WERI-Rb-1 (cell line): ENCODE measurements around the gene MAN1A1.
"Not testable (repeated sequence)": the region's sequence is repeated elsewhere in the genome, so short reads cannot be mapped to it uniquely, and the experiment has no call there.

ENCODE experiments used
- DNase-seq: peaks from one replicate; pipeline ENCODE4 v3.0.0-alpha.2; 2020
- H3K27ac ChIP-seq: fragments of 250-450 bp; sonication (Bioruptor Pico); 2 replicates; pipeline ENCODE4 v1.5.1; 2020; ENCODE audit warnings: mild to moderate bottlenecking, moderate library complexity
- H3K27me3 ChIP-seq: fragments of 250-450 bp; sonication (Bioruptor Pico); 2 replicates; pipeline ENCODE4 v1.5.1; 2021; ENCODE audit warnings: mild to moderate bottlenecking, low read depth, moderate library complexity; ENCODE audit not compliant: insufficient read depth, severe bottlenecking
- H3K36me3 ChIP-seq: fragments of 250-450 bp; sonication (Bioruptor Pico); 2 replicates; pipeline ENCODE4 v1.5.1; 2020; ENCODE audit warnings: mild to moderate bottlenecking, moderate library complexity
- H3K4me3 ChIP-seq: 2 replicates; pipeline ENCODE4 v1.5.1; 2011; ENCODE audit warnings: low read depth, mild to moderate bottlenecking, control low read depth, low read length
- H3K9me3 ChIP-seq: fragments of 250-450 bp; sonication (Bioruptor Pico); 2 replicates; pipeline ENCODE4 v1.5.1; 2021; ENCODE audit warnings: mild to moderate bottlenecking, moderate library complexity; ENCODE audit not compliant: severe bottlenecking
- TF ChIP-seq, protein P1 (sequence below): IDR thresholded peaks from 2 replicates; pipeline ENCODE4 v1.5.1; 2011; ENCODE audit warnings: low read depth, mild to moderate bottlenecking, control low read depth, inconsistent platforms, low read length

Gene MAN1A1

DNA sequence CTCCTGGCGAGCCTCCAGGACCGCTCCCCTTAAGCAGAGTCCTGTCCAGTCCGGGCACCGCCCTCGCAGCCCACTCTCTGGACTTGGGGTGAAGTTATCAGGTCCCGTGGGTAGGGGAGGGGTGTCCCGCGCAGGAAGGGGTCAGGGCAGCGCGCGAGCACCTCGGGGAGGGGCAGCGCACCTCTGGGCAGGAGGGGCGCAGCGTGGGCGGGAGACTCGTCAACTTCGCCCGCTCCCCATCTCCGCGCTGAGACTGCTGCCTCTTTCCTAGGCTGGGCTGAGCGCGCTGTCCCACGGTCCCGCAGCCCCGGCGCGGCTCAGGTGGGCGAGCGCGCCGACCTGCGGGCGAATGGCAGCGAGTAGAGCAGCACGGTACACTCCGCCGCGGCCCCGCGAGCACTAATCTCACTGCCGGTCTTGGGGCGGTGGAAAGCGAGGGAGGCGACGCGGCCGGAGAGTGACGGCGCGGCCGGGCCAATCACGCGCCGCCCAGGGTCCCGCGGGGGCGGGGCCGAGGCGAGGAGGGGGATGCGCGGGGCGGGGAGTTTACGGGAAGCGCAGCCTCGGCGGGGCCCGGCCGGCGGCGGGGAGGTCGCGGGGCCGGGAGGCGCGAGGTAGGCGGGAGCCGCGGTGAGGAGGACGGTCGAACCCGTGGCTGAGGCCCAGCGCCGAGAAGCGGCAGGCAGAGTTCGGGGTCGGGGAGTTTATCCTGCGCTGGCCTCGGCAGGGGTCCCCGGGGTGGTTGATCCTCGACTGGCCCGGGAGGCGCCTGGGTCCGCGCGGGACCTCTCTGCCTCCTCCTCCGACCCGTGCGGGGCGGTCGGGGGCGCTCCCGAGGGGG is at the start of gene MAN1A1:
Gene MAN1A1 (minus strand): TSS at position 401 of the 841 bp plus-strand sequence. CDS start 696 bp downstream, outside the sequence.
- H3K9me3 ChIP-seq = no peaks in the 10 kb centered on the region
- TF ChIP-seq, protein P1, sequence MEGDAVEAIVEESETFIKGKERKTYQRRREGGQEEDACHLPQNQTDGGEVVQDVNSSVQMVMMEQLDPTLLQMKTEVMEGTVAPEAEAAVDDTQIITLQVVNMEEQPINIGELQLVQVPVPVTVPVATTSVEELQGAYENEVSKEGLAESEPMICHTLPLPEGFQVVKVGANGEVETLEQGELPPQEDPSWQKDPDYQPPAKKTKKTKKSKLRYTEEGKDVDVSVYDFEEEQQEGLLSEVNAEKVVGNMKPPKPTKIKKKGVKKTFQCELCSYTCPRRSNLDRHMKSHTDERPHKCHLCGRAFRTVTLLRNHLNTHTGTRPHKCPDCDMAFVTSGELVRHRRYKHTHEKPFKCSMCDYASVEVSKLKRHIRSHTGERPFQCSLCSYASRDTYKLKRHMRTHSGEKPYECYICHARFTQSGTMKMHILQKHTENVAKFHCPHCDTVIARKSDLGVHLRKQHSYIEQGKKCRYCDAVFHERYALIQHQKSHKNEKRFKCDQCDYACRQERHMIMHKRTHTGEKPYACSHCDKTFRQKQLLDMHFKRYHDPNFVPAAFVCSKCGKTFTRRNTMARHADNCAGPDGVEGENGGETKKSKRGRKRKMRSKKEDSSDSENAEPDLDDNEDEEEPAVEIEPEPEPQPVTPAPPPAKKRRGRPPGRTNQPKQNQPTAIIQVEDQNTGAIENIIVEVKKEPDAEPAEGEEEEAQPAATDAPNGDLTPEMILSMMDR = no peak
- H3K27me3 ChIP-seq = peaks cover 61% of the 10 kb centered on the region
- H3K4me3 ChIP-seq = peak within 1 kb of the TSS; percentile 65
- no peak within 1 kb of the TSS for H3K27ac ChIP-seq
- H3K36me3 ChIP-seq = no peaks in the 10 kb centered on the region
- peak; percentile 77 for DNase-seq

DNA sequence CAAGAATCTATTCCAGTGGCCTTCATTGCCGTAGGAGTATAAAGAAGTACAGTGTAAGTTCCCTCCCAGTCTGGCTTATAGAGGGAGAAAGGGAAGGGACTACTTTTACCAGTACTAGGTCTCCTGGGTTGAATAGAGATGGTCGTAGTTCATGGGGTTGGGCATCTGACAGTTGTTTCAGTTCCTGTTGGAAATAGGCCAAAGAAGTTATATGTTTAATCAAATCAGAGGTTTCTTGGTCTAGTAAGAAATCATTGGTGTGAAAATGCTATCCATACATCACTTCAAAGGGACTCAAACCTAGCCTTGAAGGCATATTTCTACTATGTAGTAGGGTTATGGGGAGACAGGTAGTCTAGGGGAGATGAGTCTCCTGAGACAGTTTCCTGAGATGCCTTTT is 45.6 kb upstream of the MAN1A1 start:
- Histone ChIP-seq H3K4me3 (no peak overlapping the region), H3K36me3 (no peaks in the 10 kb centered on the region), H3K9me3 (peaks cover 9% of the 10 kb centered on the region), H3K27me3 (no peaks in the 10 kb centered on the region), H3K27ac (no peak overlapping the region)
- TF ChIP-seq, protein P1 = no peak
- no peak for DNase-seq

DNA sequence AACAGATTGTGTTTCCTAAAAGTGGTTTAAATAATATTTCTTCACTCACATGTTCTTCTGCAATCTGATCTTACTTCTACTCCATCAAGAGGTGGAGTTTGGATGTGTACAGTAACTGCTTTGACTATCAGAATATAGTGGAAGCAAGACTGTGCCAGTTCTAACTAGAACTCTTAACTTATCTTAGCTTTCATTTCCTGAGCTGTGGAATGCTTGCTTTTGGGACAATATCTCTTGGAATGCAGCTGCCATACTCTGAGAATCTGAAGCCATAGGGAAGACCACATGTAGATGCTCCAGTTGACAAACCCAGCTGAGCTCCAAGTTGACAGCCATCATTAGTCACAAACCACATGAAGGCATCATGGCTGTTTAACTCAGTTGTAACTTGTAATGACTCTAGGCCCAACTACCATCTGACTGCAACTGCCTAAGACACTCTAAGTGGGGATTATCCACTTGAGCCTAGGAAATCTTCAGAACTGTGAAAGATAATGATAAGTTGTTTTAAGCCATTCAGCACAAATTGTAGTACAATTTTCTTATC is 40.8 kb upstream of the MAN1A1 start:
- TF ChIP-seq, protein P1 = no peak
- H3K36me3 ChIP-seq = no peaks in the 10 kb centered on the region
- no peaks in the 10 kb centered on the region for H3K9me3 ChIP-seq
- H3K27me3 ChIP-seq = no peaks in the 10 kb centered on the region
- no peak overlapping the region for H3K27ac ChIP-seq
- no peak overlapping the region for H3K4me3 ChIP-seq
- DNase-seq = peak; percentile 66

DNA sequence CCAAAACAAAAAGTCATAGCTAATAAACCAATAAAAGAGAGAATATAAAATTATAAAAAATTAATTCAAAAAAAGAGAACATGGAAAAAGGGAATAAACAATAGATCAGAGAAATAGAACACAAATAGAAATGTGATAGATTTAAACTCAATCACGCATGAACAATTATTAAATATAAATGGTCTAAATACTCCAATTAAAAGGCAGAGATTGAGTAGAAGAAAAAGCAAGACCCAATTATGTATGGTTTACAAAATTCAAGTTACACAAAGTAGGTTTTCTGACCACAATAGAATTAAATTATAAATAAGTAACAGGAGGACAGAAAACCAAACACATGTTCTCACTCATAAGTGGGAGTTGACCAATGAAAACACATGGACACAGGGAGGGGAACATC is 36.4 kb upstream of the MAN1A1 start:
- Histone ChIP-seq H3K27me3 (no peaks in the 10 kb centered on the region), H3K36me3 (no peaks in the 10 kb centered on the region), H3K4me3 (no peak overlapping the region), H3K27ac (no peak overlapping the region), H3K9me3 (no peaks in the 10 kb centered on the region)
- DNase-seq = no peak
- TF ChIP-seq, protein P1 = no peak

DNA sequence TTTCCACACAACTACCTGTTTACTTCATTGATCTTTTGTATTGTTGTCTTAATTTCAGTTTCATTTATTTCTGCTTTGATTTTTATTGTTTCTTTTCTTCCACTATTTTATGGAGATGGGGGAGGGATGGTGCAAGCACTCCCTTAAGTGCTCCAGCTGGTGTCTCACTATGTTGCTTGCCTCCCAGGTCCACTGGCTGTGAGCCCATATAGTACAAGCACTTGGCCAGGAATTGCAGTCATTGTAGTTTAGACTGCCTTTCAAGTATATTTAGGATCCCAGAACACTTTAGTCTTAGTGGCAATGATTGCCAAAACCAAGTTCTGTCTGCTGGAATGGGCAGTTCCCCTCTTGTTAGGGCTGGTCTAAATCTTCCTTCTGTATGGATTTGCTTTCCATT is 34.9 kb upstream of the MAN1A1 start:
- no peak overlapping the region for H3K4me3 ChIP-seq
- TF ChIP-seq, protein P1 = no peak
- no peaks in the 10 kb centered on the region for H3K27me3 ChIP-seq
- no peak for DNase-seq
- H3K27ac ChIP-seq = no peak overlapping the region
- no peaks in the 10 kb centered on the region for H3K9me3 ChIP-seq
- no peaks in the 10 kb centered on the region for H3K36me3 ChIP-seq

DNA sequence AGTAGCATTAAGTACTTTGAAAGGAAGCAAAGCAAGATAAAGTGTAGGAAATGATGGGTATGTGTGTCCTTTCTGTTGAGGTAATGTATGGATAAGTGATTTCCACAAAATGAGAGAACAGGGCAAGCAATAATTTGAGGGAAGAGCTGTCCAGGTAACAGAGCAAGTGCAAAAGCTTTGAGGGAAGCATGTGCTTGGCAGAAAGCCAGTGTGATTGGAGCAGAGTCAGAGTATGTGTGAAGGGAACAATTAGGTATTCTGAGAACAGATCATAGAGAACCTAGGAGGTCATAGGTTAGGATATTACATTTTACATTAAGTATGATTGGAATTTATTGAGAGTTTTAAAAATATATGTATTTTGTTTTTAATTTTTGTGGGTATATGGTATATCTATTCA is 30.2 kb upstream of the MAN1A1 start:
- Histone ChIP-seq H3K4me3 (no peak overlapping the region), H3K27me3 (no peaks in the 10 kb centered on the region), H3K36me3 (no peaks in the 10 kb centered on the region), H3K9me3 (no peaks in the 10 kb centered on the region), H3K27ac (no peak overlapping the region)
- TF ChIP-seq, protein P1 = no peak
- DNase-seq = no peak

DNA sequence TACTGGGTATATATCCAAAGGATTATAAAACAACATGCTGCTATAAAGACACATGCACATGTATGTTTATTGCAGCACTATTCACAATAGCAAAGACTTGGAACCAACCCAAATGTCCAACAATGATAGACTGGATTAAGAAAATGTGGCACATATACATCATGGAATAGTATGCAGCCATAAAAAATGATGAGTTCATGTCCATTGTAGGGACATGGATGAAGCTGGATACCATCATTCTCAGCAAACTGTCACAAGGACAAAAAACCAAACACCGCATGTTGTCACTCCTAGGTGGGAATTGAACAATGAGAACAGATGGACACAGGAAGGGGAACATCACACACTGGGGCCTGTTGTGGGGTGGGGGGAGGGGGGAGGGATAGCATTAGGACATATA is 27.5 kb upstream of the MAN1A1 start:
- not testable (repeated sequence) for H3K9me3 ChIP-seq, H3K36me3 ChIP-seq, H3K27me3 ChIP-seq, H3K27ac ChIP-seq, DNase-seq, H3K4me3 ChIP-seq
